SK-N-SH treated with all-trans-retinoic acid at 6 μM for 48 hours (cell line): ENCODE results near the gene HSP90AB1.

Experiments
- ATAC-seq: fragments of 200-7000 bp; cut with Tn5 transposase; 3 replicates; pipeline ENCODE4 v1.9.1; 2020; ENCODE audit warnings: mild to moderate bottlenecking, moderate library complexity
- ARNTL ChIP-seq: fragments of 450-650 bp; formaldehyde crosslinking; IDR thresholded peaks from 2 replicates; pipeline ENCODE4 v1.5.0; 2020; ENCODE audit warnings: low read depth, mild to moderate bottlenecking, moderate library complexity, borderline replicate concordance
- BACH2 ChIP-seq: fragments of 250-450 bp; sonication (Bioruptor Pico); IDR thresholded peaks from 2 replicates; pipeline ENCODE4 v1.9.0; 2021; ENCODE audit warnings: mild to moderate bottlenecking, borderline replicate concordance
- CSDC2 ChIP-seq: fragments of 250-450 bp; sonication (Bioruptor Pico); IDR thresholded peaks from 2 replicates; pipeline ENCODE4 v1.5.0; 2020; ENCODE audit warnings: mild to moderate bottlenecking, moderate library complexity
- ESRRG ChIP-seq: fragments of 250-450 bp; sonication (Bioruptor Pico); IDR thresholded peaks from 2 replicates; pipeline ENCODE4 v1.6.1; 2021; ENCODE audit warnings: mild to moderate bottlenecking
- ISL1 ChIP-seq: fragments of 250-450 bp; sonication (Bioruptor Pico); IDR thresholded peaks from 2 replicates; pipeline ENCODE4 v2.1.2; 2022; ENCODE audit warnings: mild to moderate bottlenecking, moderate library complexity
- OSR1 ChIP-seq: fragments of 250-450 bp; sonication (Bioruptor Pico); IDR thresholded peaks from 2 replicates; pipeline ENCODE4 v1.8.0; 2022; ENCODE audit warnings: moderate library complexity, mild to moderate bottlenecking, inconsistent platforms
- PATZ1 ChIP-seq: fragments of 250-450 bp; sonication (Bioruptor Pico); IDR thresholded peaks from 2 replicates; pipeline ENCODE4 v1.8.0; 2020; ENCODE audit warnings: mild to moderate bottlenecking, moderate library complexity, borderline replicate concordance
- PPARA ChIP-seq: fragments of 250-450 bp; sonication (Bioruptor Pico); IDR thresholded peaks from 2 replicates; pipeline ENCODE4 v1.5.0; 2020; ENCODE audit warnings: mild to moderate bottlenecking, borderline replicate concordance
- RARB ChIP-seq: fragments of 250-450 bp; sonication (Bioruptor Pico); IDR thresholded peaks from 2 replicates; pipeline ENCODE4 v1.8.0; 2021; ENCODE audit warnings: mild to moderate bottlenecking, moderate library complexity
- SNAI2 ChIP-seq: fragments of 250-450 bp; sonication (Bioruptor Pico); IDR thresholded peaks from 2 replicates; pipeline ENCODE4 v1.5.0; 2020; ENCODE audit warnings: mild to moderate bottlenecking, moderate library complexity
- TCF4 ChIP-seq: fragments of 250-450 bp; sonication (Bioruptor Pico); IDR thresholded peaks from 2 replicates; pipeline ENCODE4 v1.8.0; 2021; ENCODE audit warnings: mild to moderate bottlenecking, moderate library complexity, borderline replicate concordance
- TOX ChIP-seq: fragments of 250-450 bp; sonication (Bioruptor Pico); IDR thresholded peaks from 2 replicates; pipeline ENCODE4 v1.8.0; 2021; ENCODE audit warnings: mild to moderate bottlenecking, moderate library complexity, borderline replicate concordance
- ZC3H10 ChIP-seq: fragments of 250-450 bp; sonication (Bioruptor Pico); IDR thresholded peaks from 2 replicates; pipeline ENCODE4 v1.5.1; 2021; ENCODE audit warnings: mild to moderate bottlenecking, moderate library complexity
- ZFP3 ChIP-seq: fragments of 250-450 bp; sonication (Bioruptor Pico); IDR thresholded peaks from 2 replicates; pipeline ENCODE4 v1.5.0; 2020; ENCODE audit warnings: mild to moderate bottlenecking, moderate library complexity
- ZFP30 ChIP-seq: fragments of 450-650 bp; formaldehyde crosslinking; IDR thresholded peaks from 2 replicates; pipeline ENCODE4 v1.5.0; 2022; ENCODE audit warnings: mild to moderate bottlenecking, moderate library complexity
- ZNF565 ChIP-seq: fragments of 450-650 bp; formaldehyde crosslinking; conservative IDR thresholded peaks from 2 replicates; pipeline ENCODE4 v1.5.0; 2020; ENCODE audit warnings: low read depth, mild to moderate bottlenecking, moderate library complexity
- ZNF70 ChIP-seq: fragments of 450-650 bp; formaldehyde crosslinking; IDR thresholded peaks from 2 replicates; pipeline ENCODE4 v1.5.0; 2020; ENCODE audit warnings: mild to moderate bottlenecking, moderate library complexity
- TF ChIP-seq, protein P1 (sequence below): fragments of 250-450 bp; sonication (Bioruptor Pico); IDR thresholded peaks from 2 replicates; pipeline ENCODE4 v1.8.0; 2021; ENCODE audit warnings: low read depth, mild to moderate bottlenecking, moderate library complexity, borderline replicate concordance
- TF ChIP-seq, protein P2 (sequence below): fragments of 250-450 bp; sonication (Bioruptor Pico); IDR thresholded peaks from 2 replicates; pipeline ENCODE4 v1.5.1; 2021; ENCODE audit warnings: mild to moderate bottlenecking, moderate library complexity
- TF ChIP-seq, protein P3 (sequence below): fragments of 250-450 bp; sonication (Bioruptor Pico); IDR thresholded peaks from 2 replicates; pipeline ENCODE4 v1.5.1; 2020; ENCODE audit warnings: low read depth, mild to moderate bottlenecking, moderate library complexity

HSP90AB1 gene

GRCh38 chr6:44278774-44279697, 32.1 kb downstream of the HSP90AB1 start:
- ATAC-seq: no peak
- TF ChIP-seq ZFP3 (CRISPR knock-in tag) (no peak), CSDC2 (CRISPR knock-in tag) (no peak), PPARA (CRISPR knock-in tag) (no peak), ISL1 (CRISPR knock-in tag) (no peak), SNAI2 (CRISPR knock-in tag) (no peak), OSR1 (CRISPR knock-in tag) (no peak), ZNF70 (no peak), TCF4 (CRISPR knock-in tag) (no peak), ESRRG (CRISPR knock-in tag) (no peak), TOX (CRISPR knock-in tag) (no peak)
- TF ChIP-seq, protein P1, sequence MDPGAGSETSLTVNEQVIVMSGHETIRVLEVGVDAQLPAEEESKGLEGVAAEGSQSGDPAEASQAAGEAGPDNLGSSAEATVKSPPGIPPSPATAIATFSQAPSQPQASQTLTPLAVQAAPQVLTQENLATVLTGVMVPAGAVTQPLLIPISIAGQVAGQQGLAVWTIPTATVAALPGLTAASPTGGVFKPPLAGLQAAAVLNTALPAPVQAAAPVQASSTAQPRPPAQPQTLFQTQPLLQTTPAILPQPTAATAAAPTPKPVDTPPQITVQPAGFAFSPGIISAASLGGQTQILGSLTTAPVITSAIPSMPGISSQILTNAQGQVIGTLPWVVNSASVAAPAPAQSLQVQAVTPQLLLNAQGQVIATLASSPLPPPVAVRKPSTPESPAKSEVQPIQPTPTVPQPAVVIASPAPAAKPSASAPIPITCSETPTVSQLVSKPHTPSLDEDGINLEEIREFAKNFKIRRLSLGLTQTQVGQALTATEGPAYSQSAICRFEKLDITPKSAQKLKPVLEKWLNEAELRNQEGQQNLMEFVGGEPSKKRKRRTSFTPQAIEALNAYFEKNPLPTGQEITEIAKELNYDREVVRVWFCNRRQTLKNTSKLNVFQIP (CRISPR knock-in tag): no peak
- TF ChIP-seq, protein P2, sequence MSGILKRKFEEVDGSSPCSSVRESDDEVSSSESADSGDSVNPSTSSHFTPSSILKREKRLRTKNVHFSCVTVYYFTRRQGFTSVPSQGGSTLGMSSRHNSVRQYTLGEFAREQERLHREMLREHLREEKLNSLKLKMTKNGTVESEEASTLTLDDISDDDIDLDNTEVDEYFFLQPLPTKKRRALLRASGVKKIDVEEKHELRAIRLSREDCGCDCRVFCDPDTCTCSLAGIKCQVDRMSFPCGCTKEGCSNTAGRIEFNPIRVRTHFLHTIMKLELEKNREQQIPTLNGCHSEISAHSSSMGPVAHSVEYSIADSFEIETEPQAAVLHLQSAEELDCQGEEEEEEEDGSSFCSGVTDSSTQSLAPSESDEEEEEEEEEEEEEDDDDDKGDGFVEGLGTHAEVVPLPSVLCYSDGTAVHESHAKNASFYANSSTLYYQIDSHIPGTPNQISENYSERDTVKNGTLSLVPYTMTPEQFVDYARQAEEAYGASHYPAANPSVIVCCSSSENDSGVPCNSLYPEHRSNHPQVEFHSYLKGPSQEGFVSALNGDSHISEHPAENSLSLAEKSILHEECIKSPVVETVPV (CRISPR knock-in tag): no peak
- TF ChIP-seq, protein P3, sequence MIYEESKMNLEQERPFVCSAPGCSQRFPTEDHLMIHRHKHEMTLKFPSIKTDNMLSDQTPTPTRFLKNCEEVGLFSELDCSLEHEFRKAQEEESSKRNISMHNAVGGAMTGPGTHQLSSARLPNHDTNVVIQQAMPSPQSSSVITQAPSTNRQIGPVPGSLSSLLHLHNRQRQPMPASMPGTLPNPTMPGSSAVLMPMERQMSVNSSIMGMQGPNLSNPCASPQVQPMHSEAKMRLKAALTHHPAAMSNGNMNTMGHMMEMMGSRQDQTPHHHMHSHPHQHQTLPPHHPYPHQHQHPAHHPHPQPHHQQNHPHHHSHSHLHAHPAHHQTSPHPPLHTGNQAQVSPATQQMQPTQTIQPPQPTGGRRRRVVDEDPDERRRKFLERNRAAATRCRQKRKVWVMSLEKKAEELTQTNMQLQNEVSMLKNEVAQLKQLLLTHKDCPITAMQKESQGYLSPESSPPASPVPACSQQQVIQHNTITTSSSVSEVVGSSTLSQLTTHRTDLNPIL: no peak

DNA sequence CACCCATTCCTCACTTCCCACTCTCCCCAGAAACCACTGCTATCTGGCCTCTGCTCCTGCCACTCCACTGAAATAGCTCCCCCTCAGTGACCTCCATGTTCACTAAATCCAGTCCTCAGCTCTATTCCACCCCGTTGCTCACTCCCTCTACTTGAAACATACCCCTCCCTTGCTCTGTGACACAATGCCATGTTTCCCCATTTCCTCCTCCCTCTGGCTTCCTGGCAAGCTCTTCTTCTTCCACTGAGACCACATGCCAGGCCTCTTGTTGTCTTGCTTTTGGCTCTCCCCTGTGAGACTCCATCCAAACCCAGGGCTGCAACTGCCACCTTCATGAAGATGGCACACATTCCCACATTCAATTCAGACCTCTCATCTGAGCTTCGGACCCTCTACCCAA, 37.2 kb downstream of the HSP90AB1 start:
- ATAC-seq: no peak
- TF ChIP-seq ZNF70: no peak
- TF ChIP-seq OSR1 (CRISPR knock-in tag): no peak
- no peak for TF ChIP-seq TOX (CRISPR knock-in tag)
- TF ChIP-seq PATZ1 (CRISPR knock-in tag): no peak
- no peak for TF ChIP-seq ZC3H10 (CRISPR knock-in tag)
- TF ChIP-seq ZNF565 (CRISPR knock-in tag): no peak
- TF ChIP-seq ISL1 (CRISPR knock-in tag): no peak
- no peak for TF ChIP-seq ZFP3 (CRISPR knock-in tag)
- TF ChIP-seq ZFP30 (CRISPR knock-in tag): no peak

DNA sequence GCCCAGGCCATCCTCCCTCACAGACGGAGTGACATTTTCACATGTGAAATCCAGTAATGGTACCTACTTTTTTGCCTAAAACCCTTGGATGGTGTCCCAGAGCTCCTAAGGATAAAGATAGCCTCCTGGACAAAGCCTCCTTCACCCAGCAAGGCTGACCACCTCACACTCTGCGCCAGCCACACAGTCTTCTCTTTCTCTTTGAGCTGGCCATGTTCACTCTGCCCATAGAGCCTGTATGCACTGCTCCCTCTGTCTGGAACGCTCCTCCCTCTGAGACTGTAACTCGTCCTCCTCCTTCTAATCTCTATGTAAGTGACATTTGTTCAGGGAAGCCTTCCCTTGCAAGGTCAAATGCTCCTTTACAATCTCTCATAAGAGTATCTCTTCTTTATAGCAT, 38.0 kb downstream of the HSP90AB1 start:
- ATAC-seq: no peak
- TF ChIP-seq ZC3H10 (CRISPR knock-in tag) (no peak), BACH2 (CRISPR knock-in tag) (no peak), ZFP3 (CRISPR knock-in tag) (no peak), RARB (CRISPR knock-in tag) (no peak), ARNTL (CRISPR knock-in tag) (no peak), ZNF565 (CRISPR knock-in tag) (no peak), ZNF70 (no peak), TOX (CRISPR knock-in tag) (no peak), PPARA (CRISPR knock-in tag) (no peak)
- TF ChIP-seq, protein P3: no peak
